22Rv1 (cell line): ENCODE data around the gene TTLL9.

Experiments used
- H3K27ac ChIP-seq: fragments of 450-650 bp; 2 replicates; pipeline ENCODE4 v1.5.1; 2017
- ZFX ChIP-seq: fragments of 450-650 bp; IDR thresholded peaks from 2 replicates; pipeline ENCODE4 v1.6.1; 2017; ENCODE audit warnings: antibody characterized with exemption, borderline replicate concordance
- TF ChIP-seq, protein P1 (sequence below): fragments of 450-650 bp; IDR thresholded peaks from 2 replicates; pipeline ENCODE4 v1.5.1; 2017; ENCODE audit warnings: mild to moderate bottlenecking

Gene TTLL9

DNA sequence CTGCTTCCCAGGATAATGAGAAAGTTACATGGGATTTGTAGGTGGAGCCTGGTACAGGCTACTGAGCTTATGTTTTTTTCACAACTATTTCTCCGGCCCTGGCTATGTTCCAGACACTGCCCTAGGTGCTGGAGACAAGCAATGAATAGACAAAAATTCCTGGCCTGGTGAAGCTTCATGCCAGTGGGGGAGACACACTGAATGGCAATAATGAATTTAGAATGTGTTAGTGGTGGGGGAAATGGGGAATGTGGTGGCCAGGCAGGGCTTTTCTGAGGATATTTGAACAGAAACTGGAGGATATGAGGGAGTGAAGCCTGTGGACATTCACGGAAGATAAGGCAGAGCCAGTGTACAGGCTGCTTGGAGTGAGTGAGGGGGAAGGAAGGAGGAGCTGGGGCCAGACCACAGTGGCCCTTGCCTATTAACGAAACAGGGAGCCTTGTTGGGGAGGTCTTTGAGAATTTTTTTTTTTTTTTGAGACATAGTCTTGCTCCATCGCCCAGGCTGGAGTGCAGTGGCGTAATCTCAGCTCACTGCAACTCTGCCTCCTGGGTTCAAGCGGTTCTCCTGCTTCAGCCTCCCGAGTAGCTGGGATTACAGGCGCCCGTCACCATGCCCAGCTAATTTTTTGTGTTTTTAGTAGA, 31.7 kb upstream of the TTLL9 start:
- no peak for TF ChIP-seq ZFX
- TF ChIP-seq, protein P1, sequence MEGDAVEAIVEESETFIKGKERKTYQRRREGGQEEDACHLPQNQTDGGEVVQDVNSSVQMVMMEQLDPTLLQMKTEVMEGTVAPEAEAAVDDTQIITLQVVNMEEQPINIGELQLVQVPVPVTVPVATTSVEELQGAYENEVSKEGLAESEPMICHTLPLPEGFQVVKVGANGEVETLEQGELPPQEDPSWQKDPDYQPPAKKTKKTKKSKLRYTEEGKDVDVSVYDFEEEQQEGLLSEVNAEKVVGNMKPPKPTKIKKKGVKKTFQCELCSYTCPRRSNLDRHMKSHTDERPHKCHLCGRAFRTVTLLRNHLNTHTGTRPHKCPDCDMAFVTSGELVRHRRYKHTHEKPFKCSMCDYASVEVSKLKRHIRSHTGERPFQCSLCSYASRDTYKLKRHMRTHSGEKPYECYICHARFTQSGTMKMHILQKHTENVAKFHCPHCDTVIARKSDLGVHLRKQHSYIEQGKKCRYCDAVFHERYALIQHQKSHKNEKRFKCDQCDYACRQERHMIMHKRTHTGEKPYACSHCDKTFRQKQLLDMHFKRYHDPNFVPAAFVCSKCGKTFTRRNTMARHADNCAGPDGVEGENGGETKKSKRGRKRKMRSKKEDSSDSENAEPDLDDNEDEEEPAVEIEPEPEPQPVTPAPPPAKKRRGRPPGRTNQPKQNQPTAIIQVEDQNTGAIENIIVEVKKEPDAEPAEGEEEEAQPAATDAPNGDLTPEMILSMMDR = no peak
- no peak overlapping the region for H3K27ac ChIP-seq

DNA sequence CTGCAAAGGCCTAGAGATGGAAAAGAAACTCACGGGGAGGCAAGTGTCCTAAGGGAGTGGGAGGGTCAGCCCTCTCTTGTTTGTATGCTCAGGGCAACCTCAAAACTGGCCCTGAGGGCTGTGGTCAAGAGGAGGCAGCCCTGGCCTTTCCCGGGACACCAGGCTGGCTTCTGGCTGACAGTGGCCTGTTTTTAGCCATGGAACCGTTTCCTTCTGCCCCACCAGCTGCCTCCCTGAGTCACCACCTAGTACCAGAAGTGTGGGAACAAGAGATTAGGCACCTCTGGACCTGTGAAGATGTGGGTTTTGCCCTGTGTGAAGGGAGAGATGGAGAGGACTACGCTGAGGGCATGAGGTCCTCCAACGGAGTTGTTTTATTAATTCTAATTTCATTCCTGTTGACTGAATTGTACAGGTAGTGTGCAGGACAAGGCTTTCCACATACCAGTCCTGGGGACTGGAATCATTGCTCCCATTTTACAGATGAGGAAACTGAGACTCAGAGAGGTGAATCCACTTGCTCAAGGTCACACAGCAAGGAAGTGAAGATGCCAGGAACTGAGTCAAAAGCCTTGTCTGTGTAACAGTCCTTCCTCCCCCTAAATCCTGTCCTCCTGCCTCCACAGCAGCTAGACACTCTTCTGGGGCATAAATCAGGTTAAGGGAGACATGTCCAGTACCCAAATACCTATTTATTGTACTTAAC, 30.5 kb upstream of the TTLL9 start:
- no peak overlapping the region for H3K27ac ChIP-seq

DNA sequence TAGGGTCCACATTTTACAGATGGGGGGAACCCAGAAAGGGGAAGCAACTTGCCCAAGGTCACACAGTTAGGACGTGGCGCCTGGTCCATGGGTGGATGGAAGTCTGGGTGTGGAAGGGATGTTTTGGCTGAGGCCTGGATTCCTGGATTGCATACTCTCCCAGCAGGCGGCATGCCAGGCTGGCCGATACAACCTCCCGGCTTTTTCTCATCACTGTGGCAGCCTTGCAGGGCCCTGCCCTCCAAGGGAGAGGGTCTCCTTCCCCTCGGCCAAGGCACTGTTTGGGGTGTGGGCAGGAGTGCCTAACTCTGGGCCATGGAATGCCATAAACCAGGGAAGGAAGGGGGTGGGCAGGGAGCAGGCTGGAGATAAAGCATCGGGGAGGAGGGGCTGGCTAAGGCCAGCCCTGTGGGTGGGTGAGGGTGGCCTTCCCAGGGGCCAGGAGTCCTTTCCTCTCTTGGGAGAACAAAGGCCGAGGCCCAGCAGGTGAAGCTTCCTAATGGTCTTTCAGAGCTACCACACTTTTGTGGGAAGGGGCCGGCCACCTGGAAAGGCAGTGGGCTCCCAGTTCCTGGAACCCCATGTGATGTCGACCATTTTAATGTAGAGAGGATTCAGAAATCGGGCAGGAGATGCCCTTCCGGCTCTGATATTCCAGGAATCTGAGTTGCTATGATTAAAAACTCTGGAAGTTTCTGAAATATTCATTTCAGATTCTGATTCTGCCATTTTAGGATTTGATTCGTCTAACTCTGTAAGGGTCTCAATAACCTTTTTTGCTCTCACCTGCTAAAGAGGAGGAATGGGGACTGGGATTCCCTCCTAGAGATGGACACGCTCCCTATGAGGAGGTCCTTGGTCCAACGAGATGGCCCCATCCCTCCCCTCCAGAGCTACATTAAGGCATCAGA, 29.3 kb upstream of the TTLL9 start:
- no peak overlapping the region for H3K27ac ChIP-seq
- no peak for TF ChIP-seq ZFX
- TF ChIP-seq, protein P1 = no peak

More for the DNA sequence above, 30.5 kb upstream of the TTLL9 start:
- no peak for TF ChIP-seq ZFX
- TF ChIP-seq, protein P1 = no peak

DNA sequence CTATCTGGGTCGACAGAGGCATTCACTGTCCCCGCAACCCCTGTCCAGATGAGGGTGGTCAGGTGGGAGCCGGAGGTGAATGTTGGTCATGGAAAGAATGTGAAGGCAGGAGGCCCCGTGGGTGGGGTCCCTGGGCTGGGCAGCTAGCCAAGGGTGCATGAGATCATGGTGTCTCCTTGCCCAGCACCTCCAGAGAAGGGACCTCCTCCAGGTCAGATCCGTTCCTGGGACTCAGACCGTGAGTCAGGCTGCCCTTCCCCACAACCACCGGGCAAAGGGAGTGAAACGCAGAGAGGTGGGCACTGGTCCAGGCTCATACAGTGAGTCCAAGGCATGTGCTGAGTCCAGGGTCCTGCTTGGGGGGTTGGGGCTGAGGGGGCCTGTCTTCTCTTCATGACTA, 28.5 kb upstream of the TTLL9 start:
- no peak for TF ChIP-seq ZFX
- TF ChIP-seq, protein P1 = no peak
- H3K27ac ChIP-seq = no peak overlapping the region

DNA sequence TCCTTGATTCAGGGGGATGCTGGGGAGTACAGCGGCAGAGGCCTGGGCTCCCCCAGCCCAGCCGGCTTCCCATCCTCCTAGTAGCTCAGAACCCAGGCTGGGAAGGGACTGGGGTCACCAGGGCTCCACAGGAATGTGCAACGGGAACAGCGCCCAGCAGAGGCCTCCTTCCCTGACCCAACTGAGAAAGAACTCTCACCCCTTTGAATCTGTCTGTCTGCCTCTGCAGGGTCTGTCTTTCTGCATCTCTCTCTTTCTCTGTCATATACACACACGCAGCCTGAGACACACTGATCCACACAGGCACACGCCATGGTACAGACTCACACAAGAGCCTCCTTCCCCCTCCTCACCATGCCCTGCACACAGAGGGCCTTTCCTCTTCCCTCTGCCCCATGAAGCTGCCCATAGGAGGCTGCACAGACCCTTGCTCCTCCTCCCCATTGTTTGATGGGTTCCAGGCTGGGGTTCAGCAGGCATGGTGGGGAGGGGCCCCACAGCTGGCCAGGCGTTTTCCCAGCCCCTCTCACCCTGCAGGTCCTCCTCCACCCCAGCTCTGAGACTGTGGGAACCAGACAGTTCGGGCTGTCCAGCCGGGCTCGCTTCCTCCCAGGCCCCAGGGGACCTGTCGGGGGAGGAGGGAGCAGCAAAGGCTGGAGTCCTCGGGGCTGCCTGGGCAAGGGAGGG, 27.8 kb upstream of the TTLL9 start:
- TF ChIP-seq, protein P1 = no peak
- no peak for TF ChIP-seq ZFX

DNA sequence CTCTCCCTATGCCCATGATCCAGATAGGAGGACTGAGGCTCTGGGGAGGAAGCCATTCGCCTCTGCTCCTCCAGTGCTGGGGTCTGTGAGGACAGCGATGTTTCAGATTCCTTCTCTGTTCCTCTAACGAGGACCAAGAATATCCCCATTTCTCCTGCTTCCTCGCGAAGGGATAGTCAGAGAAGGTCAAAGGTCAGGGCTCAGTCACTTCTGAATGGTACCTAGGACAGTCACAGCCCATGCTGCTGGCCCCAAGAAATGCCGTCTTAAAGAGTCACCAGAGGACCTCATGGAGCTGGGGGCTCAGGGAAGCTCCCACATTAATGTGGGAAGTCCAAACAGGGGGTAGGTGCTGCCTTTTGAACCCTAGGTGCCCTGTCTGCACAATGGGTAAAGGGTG, 27.1 kb upstream of the TTLL9 start:
- no peak overlapping the region for H3K27ac ChIP-seq
- no peak for TF ChIP-seq ZFX
- TF ChIP-seq, protein P1 = no peak

More for the DNA sequence above, 27.8 kb upstream of the TTLL9 start:
- H3K27ac ChIP-seq = no peak overlapping the region
